OCI-LY3 (cell line): ENCODE data around the gene TRAPPC12.
"Not testable (repeated sequence)": the region's sequence is repeated elsewhere in the genome, so short reads cannot be mapped to it uniquely, and the experiment has no call there.

Experiments used
- H2AFZ ChIP-seq: fragments of 200-600, 300-600 bp; shearing (Covaris generic); 2 replicates; pipeline ENCODE4 v1.6.0; 2014; ENCODE audit warnings: antibody characterized with exemption, low read depth, low read length
- H3K27ac ChIP-seq: fragments of 200-600, 300-600 bp; sonication (generic); 2 replicates; pipeline ENCODE4 v1.5.1; 2014; ENCODE audit warnings: mild to moderate bottlenecking, low read length, moderate library complexity, mixed read lengths
- H3K27me3 ChIP-seq: fragments of 200-600, 300-600 bp; sonication (generic); 2 replicates; pipeline ENCODE4 v1.6.1; 2014; ENCODE audit warnings: low read depth, low read length, mixed read lengths
- H3K36me3 ChIP-seq: fragments of 200-600, 300-600 bp; sonication (generic); replicated peaks from 2 replicates; pipeline ENCODE3; 2014; ENCODE audit warnings: low read depth, low read length, mixed read lengths
- H3K4me1 ChIP-seq: fragments of 300-600, 200-600 bp; sonication (generic); 2 replicates; pipeline ENCODE4 v1.6.1; 2014; ENCODE audit warnings: low read length, mixed read lengths
- H3K4me2 ChIP-seq: fragments of 200-600, 300-600 bp; sonication (generic); 2 replicates; pipeline ENCODE4 v1.6.1; 2014; ENCODE audit warnings: low read length, mixed read lengths
- H3K4me3 ChIP-seq: fragments of 300-600, 200-600 bp; sonication (generic); 2 replicates; pipeline ENCODE4 v1.5.1; 2014; ENCODE audit warnings: antibody characterized with exemption, mild to moderate bottlenecking, low read length, moderate library complexity
- H3K79me2 ChIP-seq: fragments of 300-600, 200-600 bp; shearing (Covaris generic); 2 replicates; pipeline ENCODE4 v1.6.1; 2014; ENCODE audit warnings: mild to moderate bottlenecking, low read length, mixed read lengths
- H3K9ac ChIP-seq: fragments of 300-600, 200-600 bp; shearing (Covaris generic); 2 replicates; pipeline ENCODE4 v1.6.0; 2014; ENCODE audit warnings: mild to moderate bottlenecking, low read length, moderate library complexity
- H3K9me3 ChIP-seq: fragments of 200-600, 300-600 bp; shearing (Covaris generic); 2 replicates; pipeline ENCODE4 v1.6.1; 2014; ENCODE audit warnings: low read length, mixed read lengths; ENCODE audit not compliant: insufficient read depth
- H4K20me1 ChIP-seq: fragments of 200-600, 300-600 bp; sonication (generic); 2 replicates; pipeline ENCODE4 v1.6.1; 2016; ENCODE audit warnings: low read length, mixed read lengths; ENCODE audit not compliant: insufficient read depth
- CTCF ChIP-seq: fragments of 200-600, 300-600 bp; sonication (generic); IDR thresholded peaks from 2 replicates; pipeline ENCODE4 v1.5.1; 2014; ENCODE audit warnings: antibody characterized with exemption, low read length, low read depth
- EZH2phosphoT487 ChIP-seq: fragments of 200-600 bp; shearing (Covaris generic); IDR thresholded peaks from 2 replicates; pipeline ENCODE4 v1.6.1; 2018; ENCODE audit warnings: antibody characterized with exemption, mixed run types, low read depth

The TRAPPC12 gene

GRCh38 chr2:3443083-3443482, 63.6 kb downstream of the TRAPPC12 start:
- H2AFZ ChIP-seq, result no peak overlapping the region
- no peaks in the 10 kb centered on the region for H3K4me1 ChIP-seq
- no peaks in the 10 kb centered on the region for H3K9me3 ChIP-seq
- H3K4me3 ChIP-seq, result no peak overlapping the region
- H3K36me3 ChIP-seq, result peaks cover 36% of the 10 kb centered on the region
- no peak overlapping the region for H3K27ac ChIP-seq
- H3K4me2 ChIP-seq, result no peak overlapping the region
- TF ChIP-seq EZH2phosphoT487 (no peak), CTCF (no peak)
- H4K20me1 ChIP-seq, result 0 out of 2 replicates have a peak, but pooled peaks cover 6% of the 10 kb centered on the region
- H3K27me3 ChIP-seq, result no peaks in the 10 kb centered on the region
- H3K9ac ChIP-seq, result no peak overlapping the region
- peaks cover 16% of the 10 kb centered on the region for H3K79me2 ChIP-seq

- TF ChIP-seq EZH2phosphoT487 (no peak), CTCF (0 out of 2 replicates have a peak, but pooled peaks have one; percentile 13)
- Histone ChIP-seq H3K27me3 (no peaks in the 10 kb centered on the region), H3K36me3 (peaks cover 36% of the 10 kb centered on the region), H3K4me1 (no peaks in the 10 kb centered on the region), H4K20me1 (0 out of 2 replicates have a peak, but pooled peaks cover 5% of the 10 kb centered on the region), H3K9ac (no peak overlapping the region), H3K4me3 (no peak overlapping the region), H3K9me3 (no peaks in the 10 kb centered on the region), H2AFZ (no peak overlapping the region), H3K27ac (no peak overlapping the region), H3K79me2 (peaks cover 16% of the 10 kb centered on the region), H3K4me2 (no peak overlapping the region)
Measured at GRCh38 chr2:3443506-3444084, 64.1 kb downstream of the TRAPPC12 start.

- Histone ChIP-seq H3K27ac (no peak overlapping the region), H3K4me2 (no peak overlapping the region), H3K9ac (no peak overlapping the region), H3K27me3 (no peaks in the 10 kb centered on the region), H3K79me2 (peaks cover 11% of the 10 kb centered on the region; the same call in 1 of the 2 replicates), H3K4me3 (no peak overlapping the region), H3K9me3 (no peaks in the 10 kb centered on the region), H2AFZ (no peak overlapping the region), H3K4me1 (no peaks in the 10 kb centered on the region), H3K36me3 (peaks cover 45% of the 10 kb centered on the region), H4K20me1 (no peaks in the 10 kb centered on the region)
- TF ChIP-seq CTCF (no peak), EZH2phosphoT487 (no peak)
Measured at GRCh38 chr2:3445891-3446290, 66.4 kb downstream of the TRAPPC12 start.

GRCh38 chr2:3446381-3446780, 66.9 kb downstream of the TRAPPC12 start:
- H3K27me3 ChIP-seq, result no peaks in the 10 kb centered on the region
- no peak overlapping the region for H3K4me2 ChIP-seq
- peaks cover 48% of the 10 kb centered on the region for H3K36me3 ChIP-seq
- TF ChIP-seq EZH2phosphoT487 (no peak), CTCF (no peak)
- H3K27ac ChIP-seq, result no peak overlapping the region
- H3K4me3 ChIP-seq, result no peak overlapping the region
- no peaks in the 10 kb centered on the region for H3K4me1 ChIP-seq
- H2AFZ ChIP-seq, result no peak overlapping the region
- 0 out of 2 replicates have a peak, but pooled peaks cover 6% of the 10 kb centered on the region for H3K79me2 ChIP-seq
- no peak overlapping the region for H3K9ac ChIP-seq
- no peaks in the 10 kb centered on the region for H4K20me1 ChIP-seq
- H3K9me3 ChIP-seq, result no peaks in the 10 kb centered on the region

GRCh38 chr2:3447186-3447585, 67.7 kb downstream of the TRAPPC12 start:
- not testable (repeated sequence) for H3K4me3 ChIP-seq, H3K4me2 ChIP-seq, H3K9ac ChIP-seq, H3K27ac ChIP-seq, H4K20me1 ChIP-seq, H2AFZ ChIP-seq, H3K9me3 ChIP-seq, H3K27me3 ChIP-seq, H3K79me2 ChIP-seq, H3K4me1 ChIP-seq
- peaks cover 48% of the 10 kb centered on the region for H3K36me3 ChIP-seq
